ENCODE data around the gene EVA1A. TPM values are rescaled to one million over a fixed set of nuclear protein-coding genes. Genes with fewer than 3 reads are reported as not detected.

EVA1A gene
- total RNA-seq, 3 donors from 2014 or later (not counting 1 experiment from before 2014, with no cell fraction given) = not detected

DNA sequence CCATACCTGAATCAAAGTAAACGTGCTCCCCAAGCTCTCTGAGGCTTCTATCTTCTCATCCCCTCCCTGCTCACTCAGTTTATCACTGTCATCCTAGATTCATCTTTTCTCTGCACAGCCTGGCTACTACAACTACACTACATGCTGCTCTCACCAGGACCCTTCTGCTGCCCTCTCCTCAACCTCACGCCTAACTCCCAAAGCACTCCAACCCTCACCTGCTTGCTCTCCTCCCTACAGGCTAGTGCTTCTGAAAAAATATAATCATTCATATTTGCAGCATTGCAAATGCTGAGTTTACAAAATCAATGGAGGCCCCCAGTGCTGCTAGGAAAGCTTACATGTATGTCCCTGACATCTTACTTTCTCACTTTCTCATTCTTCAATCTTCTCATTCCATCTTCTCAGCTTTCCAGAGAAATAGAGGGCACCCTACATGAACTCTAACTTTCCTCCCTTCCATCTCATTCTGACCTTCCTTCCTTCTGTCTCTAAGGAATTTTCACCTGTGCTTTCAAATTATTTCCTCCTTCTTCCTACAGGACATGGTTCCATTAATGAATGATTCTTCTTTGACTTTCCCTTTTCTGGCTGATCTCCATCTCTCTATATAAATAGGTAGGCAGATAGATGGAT is 36.3 kb downstream of the EVA1A start:
- H3K27ac ChIP-seq (ENCODE audit: low read length) = no peak overlapping the region
- H3K9me3 Mint-ChIP-seq = no peaks in the 10 kb centered on the region

DNA sequence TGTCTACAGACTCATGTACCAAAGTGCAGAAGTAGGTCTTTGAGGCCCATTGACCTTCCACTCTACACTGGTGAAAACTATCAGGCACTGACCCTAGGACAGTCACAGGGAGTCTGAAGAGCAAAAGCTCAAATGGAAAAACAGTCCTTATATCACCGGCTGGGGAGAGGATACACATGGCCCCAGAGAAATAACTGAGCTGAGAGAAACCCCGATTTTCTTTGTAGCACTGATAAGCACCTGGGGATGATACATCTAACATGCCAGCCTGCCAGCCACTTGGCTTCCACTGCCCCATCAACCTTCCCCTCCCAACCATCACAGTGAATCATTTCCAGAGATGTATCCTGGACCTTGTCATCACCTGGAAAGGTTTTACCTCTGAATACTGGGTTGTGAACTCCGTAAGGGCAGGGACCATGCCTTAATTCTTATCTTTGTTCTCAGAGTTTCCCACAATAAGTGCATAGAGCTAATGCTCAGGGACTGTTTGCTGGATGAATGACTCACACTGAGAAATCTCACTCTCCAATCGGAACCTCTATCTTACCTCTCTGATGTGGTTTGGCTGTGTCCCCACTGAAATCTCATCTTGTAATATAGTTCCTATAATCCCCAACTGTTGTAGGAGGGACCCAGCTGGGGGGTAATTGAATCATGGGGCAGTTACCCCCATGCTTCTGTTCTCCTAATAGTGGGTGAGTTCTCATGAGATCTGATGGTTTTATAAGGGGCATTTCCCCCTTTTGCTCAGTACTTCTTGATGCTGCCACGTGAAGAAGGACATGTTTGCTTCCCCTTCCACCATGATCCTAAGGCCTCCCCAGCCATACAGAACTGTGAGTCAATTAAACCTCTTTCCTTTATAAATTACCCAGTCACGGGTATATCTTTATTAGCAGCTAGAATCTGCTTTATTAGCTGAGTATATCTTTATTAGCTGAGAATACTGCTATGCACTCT is 37.1 kb downstream of the EVA1A start:
- intact Hi-C loops (cut with micrococcal nuclease) = no loop called here
- ATAC-seq (no peak), DNase-seq (no peak)
- H3K27ac ChIP-seq (ENCODE audit: low read length) = no peak overlapping the region
- H3K4me3 ChIP-seq (ENCODE audit: low read length) = no peak overlapping the region
- no peaks in the 10 kb centered on the region for H3K4me1 ChIP-seq (ENCODE audit: control insufficient read depth, insufficient read depth, low read length)
- TF ChIP-seq, protein P1, sequence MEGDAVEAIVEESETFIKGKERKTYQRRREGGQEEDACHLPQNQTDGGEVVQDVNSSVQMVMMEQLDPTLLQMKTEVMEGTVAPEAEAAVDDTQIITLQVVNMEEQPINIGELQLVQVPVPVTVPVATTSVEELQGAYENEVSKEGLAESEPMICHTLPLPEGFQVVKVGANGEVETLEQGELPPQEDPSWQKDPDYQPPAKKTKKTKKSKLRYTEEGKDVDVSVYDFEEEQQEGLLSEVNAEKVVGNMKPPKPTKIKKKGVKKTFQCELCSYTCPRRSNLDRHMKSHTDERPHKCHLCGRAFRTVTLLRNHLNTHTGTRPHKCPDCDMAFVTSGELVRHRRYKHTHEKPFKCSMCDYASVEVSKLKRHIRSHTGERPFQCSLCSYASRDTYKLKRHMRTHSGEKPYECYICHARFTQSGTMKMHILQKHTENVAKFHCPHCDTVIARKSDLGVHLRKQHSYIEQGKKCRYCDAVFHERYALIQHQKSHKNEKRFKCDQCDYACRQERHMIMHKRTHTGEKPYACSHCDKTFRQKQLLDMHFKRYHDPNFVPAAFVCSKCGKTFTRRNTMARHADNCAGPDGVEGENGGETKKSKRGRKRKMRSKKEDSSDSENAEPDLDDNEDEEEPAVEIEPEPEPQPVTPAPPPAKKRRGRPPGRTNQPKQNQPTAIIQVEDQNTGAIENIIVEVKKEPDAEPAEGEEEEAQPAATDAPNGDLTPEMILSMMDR (IDR thresholded peaks at IDR 0.05) = no peak
- H3K27me3 ChIP-seq (ENCODE audit: control insufficient read depth, insufficient read depth, low read length) = no peaks in the 10 kb centered on the region
- Mint-ChIP-seq H3K4me3 (no peak overlapping the region), H3K27me3 (ENCODE audit: low read depth in 2 of 2) (peaks cover 0 to 1% of the 10 kb centered on the region in 2 donors), H3K4me1 (no peaks in the 10 kb centered on the region), H3K36me3 (no peaks in the 10 kb centered on the region), H3K9me3 (no peaks in the 10 kb centered on the region), H3K27ac (no peak overlapping the region)
- WGBS (ENCODE audit: insufficient coverage) = 67% methylated on average over 6 of the region's 6 CpGs
- H3K36me3 ChIP-seq (ENCODE audit: control insufficient read depth, insufficient read depth, low read length) = no peaks in the 10 kb centered on the region
- no peaks in the 10 kb centered on the region for H3K9me3 ChIP-seq (ENCODE audit: control insufficient read depth, insufficient read depth, low read length)

More for the DNA sequence above, 36.3 kb downstream of the EVA1A start:
- H3K36me3 ChIP-seq (ENCODE audit: control insufficient read depth, insufficient read depth, low read length) = no peaks in the 10 kb centered on the region
- H3K27ac Mint-ChIP-seq = no peak overlapping the region
- no peak overlapping the region for H3K4me3 ChIP-seq (ENCODE audit: low read length)
- TF ChIP-seq, protein P1 (IDR thresholded peaks at IDR 0.05) = no peak
- H3K9me3 ChIP-seq (ENCODE audit: control insufficient read depth, insufficient read depth, low read length) = no peaks in the 10 kb centered on the region
- no peaks in the 10 kb centered on the region for H3K27me3 Mint-ChIP-seq (ENCODE audit: low read depth in 2 of 2)
- no peaks in the 10 kb centered on the region for H3K36me3 Mint-ChIP-seq
- 88% methylated on average over 2 of the region's 2 CpGs for WGBS (ENCODE audit: insufficient coverage)
- DNase-seq (no peak), ATAC-seq (no peak)
- intact Hi-C loops (cut with micrococcal nuclease) = no loop called here
- H3K27me3 ChIP-seq (ENCODE audit: control insufficient read depth, insufficient read depth, low read length) = no peaks in the 10 kb centered on the region
- no peaks in the 10 kb centered on the region for H3K4me1 ChIP-seq (ENCODE audit: control insufficient read depth, insufficient read depth, low read length)
- no peak overlapping the region for H3K4me3 Mint-ChIP-seq
- H3K4me1 Mint-ChIP-seq = no peaks in the 10 kb centered on the region

DNA sequence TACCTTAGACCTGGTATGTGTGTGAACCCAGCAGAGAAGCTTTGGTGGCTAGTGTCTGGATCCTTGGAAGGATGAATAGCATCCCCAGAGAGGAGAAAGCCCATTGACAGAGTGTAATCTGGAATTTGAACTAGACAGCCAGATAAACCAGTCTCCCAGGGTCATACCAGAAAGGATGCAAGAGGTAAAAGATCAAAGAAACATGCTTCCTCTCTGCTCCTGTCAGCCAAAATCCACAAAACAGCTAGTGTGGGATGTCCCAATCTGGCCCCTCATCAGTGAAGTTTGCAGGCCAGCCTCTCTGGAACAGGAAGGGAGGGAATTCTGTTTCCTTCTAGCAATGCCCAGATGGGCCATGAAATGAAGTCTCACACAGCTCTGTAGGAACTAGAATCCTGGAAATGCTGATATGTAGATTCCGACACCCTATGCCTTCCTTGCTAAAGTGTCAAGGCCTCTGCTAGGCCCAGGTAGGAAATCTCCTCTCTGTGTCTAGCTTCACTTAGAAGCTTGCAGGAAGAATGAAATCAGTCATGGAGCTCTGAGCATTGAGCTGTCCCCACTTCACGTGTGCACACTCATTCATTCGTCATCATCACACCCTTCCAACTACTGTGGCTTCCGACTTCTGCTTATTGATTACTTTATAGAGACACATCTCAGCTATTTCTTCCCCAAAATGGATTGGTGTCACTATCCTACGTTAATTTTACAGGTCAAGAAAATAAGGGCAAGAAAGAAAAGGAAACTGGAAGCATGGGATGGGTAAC is 38.0 kb downstream of the EVA1A start:
- Histone ChIP-seq H3K4me3 (ENCODE audit: low read length) (no peak overlapping the region), H3K27ac (ENCODE audit: low read length) (no peak overlapping the region), H3K4me1 (ENCODE audit: control insufficient read depth, insufficient read depth, low read length) (no peaks in the 10 kb centered on the region), H3K27me3 (ENCODE audit: control insufficient read depth, insufficient read depth, low read length) (no peaks in the 10 kb centered on the region), H3K36me3 (ENCODE audit: control insufficient read depth, insufficient read depth, low read length) (no peaks in the 10 kb centered on the region), H3K9me3 (ENCODE audit: control insufficient read depth, insufficient read depth, low read length) (no peaks in the 10 kb centered on the region)
- Mint-ChIP-seq H3K4me1 (no peaks in the 10 kb centered on the region), H3K4me3 (no peak overlapping the region), H3K9me3 (no peaks in the 10 kb centered on the region), H3K27me3 (ENCODE audit: low read depth in 2 of 2) (peaks cover 0 to 3% of the 10 kb centered on the region in 2 donors), H3K27ac (no peak overlapping the region), H3K36me3 (no peaks in the 10 kb centered on the region)
- ATAC-seq (no peak), DNase-seq (no peak)
- TF ChIP-seq, protein P1 (IDR thresholded peaks at IDR 0.05) = no peak
- WGBS (ENCODE audit: insufficient coverage) = 87% methylated on average over 4 of the region's 5 CpGs
- intact Hi-C loops (cut with micrococcal nuclease) = no loop called here
